Measurements from ENCODE around the gene LLGL2.

LLGL2 gene

GRCh38 chr17:75492555-75493168, 32.8 kb upstream of the LLGL2 start:
- DNase-seq = no peak

DNA sequence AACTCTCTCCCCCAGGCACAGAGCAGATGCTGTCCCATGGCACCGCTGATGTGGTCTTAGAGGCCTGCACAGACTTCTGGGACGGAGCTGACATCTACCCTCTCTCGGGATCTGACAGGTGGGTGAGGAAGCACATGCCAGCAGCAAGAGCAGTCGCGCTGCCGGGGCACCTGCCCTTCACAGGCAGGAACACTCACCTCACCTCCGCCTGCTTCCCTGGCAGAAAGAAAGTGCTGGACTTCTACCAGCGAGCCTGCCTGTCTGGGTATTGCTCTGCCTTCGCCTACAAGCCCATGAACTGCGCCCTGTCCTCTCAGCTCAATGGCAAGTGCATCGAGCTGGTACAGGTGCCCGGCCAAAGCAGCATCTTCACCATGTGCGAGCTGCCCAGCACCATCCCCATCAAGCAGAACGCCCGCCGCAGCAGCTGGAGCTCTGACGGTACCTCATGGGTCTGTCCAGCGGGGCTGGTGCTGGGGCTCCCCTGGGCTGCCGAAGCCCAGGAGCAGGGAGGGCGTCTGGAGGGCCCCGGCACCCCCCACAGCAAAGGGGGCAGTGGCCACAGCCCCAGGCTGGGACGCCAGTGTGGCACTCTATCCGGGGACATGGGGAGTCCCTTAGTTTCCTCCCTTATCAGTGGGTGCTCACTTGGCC, 31.9 kb upstream of the LLGL2 start:
- DNase-seq = no peak

- no peak for DNase-seq
These were observed 31.1 kb upstream of the LLGL2 start for GRCh38 chr17:75494326-75494877.

- DNase-seq = no peak
These were observed 29.5 kb upstream of the LLGL2 start for GRCh38 chr17:75496005-75496404.

GRCh38 chr17:75498039-75498725, 27.3 kb upstream of the LLGL2 start:
- DNase-seq = no peak

GRCh38 chr17:75498726-75499213, 26.7 kb upstream of the LLGL2 start:
- DNase-seq = no peak

DNA sequence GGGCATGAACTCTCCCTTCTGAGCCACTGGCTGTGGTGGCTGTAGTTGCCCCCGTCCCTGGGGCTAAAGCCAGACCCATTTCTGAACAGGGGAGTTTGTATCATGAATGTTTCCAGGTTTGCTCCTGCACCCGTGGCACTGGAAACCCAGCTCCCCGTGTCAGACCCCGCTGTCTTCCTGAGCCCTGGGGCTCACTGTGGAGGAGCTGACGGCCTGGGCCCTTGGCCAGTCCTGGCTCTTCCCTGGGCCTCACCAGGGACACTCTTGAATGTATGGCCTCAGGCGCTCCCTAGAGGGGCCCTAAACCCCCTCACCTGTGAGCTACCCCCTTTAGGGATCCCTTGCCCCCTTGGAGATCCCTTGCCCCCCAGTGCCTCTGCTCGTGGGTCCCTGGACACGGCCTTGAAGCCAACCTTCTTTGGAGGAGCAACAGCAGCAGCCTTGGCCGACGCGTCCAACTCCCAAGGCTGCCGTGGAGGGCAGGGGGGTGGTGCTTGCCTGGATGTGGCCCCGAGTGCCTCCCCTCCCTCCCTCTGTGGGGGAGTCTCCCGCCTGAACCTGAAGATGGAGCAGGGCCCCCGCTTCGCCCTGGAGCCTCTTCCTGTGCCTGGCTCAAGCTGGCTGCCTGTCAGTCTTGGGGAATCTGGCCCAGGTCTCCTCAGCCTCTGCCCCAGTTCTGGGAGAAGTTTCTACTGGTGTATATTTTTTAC, 26.0 kb upstream of the LLGL2 start:
- DNase-seq = no peak

DNA sequence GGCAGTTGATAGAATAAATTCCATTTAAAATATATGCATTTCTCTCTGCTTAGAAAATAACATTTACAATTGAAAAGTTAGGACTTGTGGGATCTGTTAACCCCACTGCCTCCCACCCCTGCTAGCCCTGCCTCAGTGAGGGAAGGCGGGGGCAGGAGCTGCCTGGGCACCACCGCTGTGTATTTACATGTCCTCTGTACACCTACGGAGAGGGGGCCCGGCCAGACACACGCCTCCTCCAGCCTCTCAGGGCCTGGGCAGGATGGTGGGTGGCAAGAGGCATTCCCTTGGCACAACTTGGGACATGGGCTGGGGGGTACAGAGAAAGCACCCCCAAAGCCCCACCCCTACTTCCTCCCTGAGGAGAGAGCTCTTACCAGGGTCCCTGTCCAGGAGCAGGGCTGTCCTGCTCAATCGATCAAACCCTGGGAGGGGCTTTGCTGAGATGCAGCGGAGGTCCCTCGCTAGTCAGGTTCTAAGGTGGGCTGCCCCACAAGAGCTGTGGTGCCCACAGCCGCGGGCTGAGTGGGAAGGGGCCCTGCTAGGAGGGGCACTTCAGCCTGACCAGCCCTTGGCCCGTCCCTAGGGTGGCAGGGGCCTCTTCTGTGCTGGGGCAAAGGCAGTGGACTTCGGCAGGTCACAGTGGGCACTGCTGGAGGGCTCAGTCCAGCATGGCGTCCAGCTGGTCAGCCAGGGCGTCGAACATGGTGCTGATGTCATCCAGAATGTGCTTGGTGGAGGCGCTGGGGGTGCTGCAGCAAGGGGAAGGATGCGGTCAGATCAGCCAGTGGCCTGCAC, 24.9 kb upstream of the LLGL2 start:
- DNase-seq = no peak

DNA sequence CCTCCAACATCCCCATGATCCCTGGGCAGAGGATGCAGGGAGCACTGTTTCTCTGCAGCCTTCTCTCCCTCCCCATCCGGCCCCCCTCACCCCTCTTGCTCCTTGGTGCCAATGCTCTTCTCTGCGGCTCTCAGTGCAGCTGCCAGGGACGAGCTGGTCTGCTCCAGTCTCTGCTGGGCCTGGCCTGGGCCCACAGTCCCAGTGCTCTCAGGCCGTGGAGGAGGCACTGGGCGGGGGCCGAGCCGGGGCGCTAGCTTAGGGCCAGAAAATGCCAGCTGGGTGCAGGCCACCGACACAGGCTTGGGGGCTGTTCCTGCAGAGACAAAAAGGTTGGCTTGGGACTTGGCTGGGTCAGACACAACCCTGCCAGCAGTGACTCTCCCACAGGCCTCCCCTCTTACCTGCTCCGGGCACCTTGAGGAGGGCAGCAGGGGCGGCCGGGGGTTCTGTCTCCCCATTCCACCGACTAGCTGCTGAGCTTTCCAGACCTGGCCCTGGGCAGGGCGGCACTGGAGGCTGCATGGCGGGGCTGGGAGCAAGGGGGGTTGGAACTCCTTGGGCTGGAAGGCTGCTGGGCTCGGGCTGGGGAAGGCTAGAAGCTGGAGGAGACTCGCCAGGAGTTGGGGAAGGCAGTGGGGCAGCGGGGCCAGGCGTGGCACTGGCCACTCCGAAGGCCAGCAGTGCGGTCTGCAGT, 24.0 kb upstream of the LLGL2 start:
- no peak for DNase-seq

- DNase-seq = no peak
These were observed 23.3 kb upstream of the LLGL2 start for GRCh38 chr17:75502072-75502720.

DNA sequence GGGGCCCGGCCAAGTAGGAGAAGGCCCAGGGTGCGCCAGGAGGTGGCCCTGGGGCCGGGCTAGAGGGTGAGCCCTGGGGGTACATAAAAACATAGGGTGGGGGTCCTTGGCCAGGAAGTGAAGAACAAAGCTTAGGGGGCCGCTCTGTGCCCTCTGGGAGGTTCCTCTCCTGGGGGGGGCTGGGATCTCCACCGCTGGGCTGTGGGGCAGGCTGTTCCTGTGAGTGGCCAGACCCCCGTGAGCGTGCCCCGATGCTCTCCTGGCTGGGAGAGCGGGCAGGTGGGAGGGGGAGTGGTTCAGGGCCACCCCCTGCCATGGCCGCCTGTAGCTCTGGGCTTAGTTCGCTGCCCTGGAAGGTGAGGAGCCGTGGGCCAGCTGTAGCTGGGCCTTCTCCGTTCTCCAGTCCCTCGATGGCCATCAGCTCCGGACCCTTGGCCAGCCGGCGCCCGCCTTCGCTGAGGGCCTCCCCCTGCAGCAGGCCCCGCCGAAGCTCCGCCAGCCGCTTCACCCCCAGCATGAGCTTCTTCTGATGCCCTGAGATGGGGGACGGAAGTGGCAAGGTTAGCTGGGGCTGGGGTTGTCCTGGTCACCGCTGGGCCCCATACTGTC, 22.7 kb upstream of the LLGL2 start:
- DNase-seq = no peak

DNA sequence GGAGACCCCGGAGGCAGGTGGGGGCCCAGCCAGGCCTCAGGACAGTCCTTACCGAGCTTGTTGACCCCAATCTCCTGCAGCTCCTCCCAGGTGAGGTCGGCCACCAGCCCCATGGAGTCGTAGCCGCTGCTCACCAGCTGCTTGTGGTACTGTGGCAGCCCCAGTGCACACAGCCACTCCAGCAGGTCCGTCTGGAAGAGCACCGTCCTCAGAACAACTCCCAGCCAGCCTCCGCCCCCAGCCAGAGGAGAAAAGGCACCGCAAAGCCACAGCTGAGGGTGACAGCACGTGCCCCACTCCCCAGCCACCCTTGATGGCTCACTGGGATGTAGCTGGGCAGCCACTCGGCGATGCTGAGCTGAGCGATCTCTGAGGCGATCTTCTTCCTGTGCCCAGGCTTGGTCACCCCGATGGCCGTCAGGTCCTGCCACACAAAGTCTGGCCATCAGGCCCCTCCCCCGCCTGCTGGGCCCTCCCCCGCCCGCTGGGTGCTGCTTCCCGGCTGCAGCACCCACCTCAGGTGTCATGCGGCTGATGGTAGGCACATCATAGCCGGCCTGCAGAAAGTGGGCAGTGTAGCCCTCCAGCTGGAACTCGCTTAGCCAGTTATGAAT, 22.1 kb upstream of the LLGL2 start:
- DNase-seq = no peak

- DNase-seq = no peak
These were observed 21.5 kb upstream of the LLGL2 start for GRCh38 chr17:75503976-75504346.

DNA sequence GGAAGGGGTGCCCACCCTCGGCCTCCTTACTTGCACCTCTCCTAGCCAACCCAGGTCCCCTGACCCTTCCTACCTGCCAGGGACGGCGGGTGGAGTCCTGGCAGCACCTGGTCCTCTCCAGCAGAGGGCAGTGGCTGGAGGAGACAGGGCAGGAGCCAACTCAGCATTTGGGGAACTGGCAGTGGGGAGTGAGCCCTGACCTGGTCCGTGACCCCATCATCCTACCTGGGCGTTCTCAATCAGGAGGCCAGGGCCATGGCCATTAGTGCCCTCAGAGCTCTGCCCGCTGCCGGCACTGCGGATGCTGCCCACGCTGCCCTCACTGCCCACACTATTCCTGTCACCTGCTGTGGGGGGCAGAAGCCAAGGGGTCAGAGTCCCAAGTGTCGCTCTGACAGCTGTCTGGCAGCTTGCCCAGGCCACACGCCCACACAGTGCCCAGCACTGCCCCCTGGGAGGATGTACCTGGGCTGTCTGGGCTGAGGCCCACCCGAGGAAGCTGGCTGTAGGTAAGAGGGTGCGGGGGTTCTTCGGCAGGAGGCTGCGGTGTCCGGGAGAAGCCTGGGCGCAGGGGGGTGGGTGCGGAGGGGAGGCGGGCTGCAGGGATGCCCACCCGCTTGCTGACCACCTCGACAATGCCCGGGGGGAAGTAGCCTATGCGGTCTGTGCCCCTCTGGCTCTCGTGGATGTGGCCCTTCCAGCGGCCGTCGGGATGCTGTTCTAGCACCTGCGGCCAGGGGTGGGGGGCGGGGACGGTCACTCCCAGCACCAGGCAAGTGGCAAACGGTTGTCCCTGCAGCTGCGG, 20.9 kb upstream of the LLGL2 start:
- no peak for DNase-seq

- no peak for DNase-seq
These were observed 20.4 kb upstream of the LLGL2 start for GRCh38 chr17:75505152-75505409.

GRCh38 chr17:75505640-75506039, 19.9 kb upstream of the LLGL2 start:
- DNase-seq = no peak

DNA sequence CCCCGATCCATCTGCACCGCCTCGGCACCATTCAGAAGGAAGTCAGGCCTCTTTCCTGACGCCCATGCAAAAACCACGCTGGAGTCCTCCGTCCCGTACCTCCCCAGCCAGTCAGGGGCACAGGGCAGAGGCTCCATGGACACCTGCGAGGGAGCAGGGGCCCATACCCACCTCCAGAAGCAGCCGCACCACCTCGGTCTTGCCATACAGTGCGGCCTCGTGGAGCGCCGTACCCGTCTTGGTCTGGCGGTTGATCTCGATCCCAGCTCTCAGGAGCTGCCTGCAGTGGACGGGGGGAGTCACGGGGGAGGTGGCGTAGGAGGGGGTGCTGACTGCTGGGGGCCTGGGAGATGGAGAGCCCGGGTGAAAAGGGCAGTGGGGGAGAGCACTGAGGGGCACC, 19.4 kb upstream of the LLGL2 start:
- DNase-seq = no peak

DNA sequence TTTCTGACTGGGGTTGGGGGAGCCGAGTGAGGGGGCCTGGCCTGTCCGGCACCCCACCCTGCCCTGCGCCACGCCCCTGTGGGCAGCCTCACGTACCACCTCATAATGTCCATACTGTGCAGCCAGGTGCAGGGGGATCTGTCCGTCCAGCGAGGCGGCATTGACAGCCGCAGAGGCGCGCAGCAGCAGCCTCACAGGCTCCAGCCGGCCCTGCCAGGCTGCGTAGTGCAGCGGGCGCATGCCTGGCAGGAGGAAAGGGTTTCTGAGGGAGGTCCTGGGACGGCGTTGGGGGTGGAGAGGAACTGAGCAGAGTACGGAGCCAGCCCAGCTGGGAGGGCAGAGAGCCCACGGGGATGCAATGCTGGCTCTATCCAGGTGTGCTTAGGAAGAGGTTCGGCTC, 18.6 kb upstream of the LLGL2 start:
- no peak for DNase-seq
